Midbrain (tissue), 1 donor: ENCODE results near the gene CNOT6L.
A peak's percentile ranks its signal among the peaks of the same experiment; 100 is the strongest.

Source experiments
- DNase-seq: peaks from one replicate; lab custom pipeline; 2025; lab: John Stamatoyannopoulos, UW

The CNOT6L gene

GRCh38 chr4:77712675-77713074, 106.5 kb downstream of the CNOT6L start:
- no peak for DNase-seq

GRCh38 chr4:77711469-77711868, 107.7 kb downstream of the CNOT6L start:
- DNase-seq, result no peak

- DNase-seq, result no peak
These were observed 108.5 kb downstream of the CNOT6L start for GRCh38 chr4:77710684-77711083.

GRCh38 chr4:77710059-77710458, 109.1 kb downstream of the CNOT6L start:
- DNase-seq, result no peak

GRCh38 chr4:77706717-77707116, 112.5 kb downstream of the CNOT6L start:
- no peak for DNase-seq

- no peak for DNase-seq
These were observed 115.5 kb downstream of the CNOT6L start for GRCh38 chr4:77703666-77704065.

- no peak for DNase-seq
These were observed 118.0 kb downstream of the CNOT6L start for GRCh38 chr4:77701121-77701520.

GRCh38 chr4:77699731-77700210, 119.4 kb downstream of the CNOT6L start:
- DNase-seq, result no peak

GRCh38 chr4:77697860-77698590, 121.1 kb downstream of the CNOT6L start:
- DNase-seq, result peak; percentile 36

- no peak for DNase-seq
These were observed 123.4 kb downstream of the CNOT6L start for GRCh38 chr4:77695774-77696173.

- no peak for DNase-seq
These were observed 126.2 kb downstream of the CNOT6L start for GRCh38 chr4:77692847-77693432.

GRCh38 chr4:77681792-77682191, 137.4 kb downstream of the CNOT6L start:
- DNase-seq, result no peak

GRCh38 chr4:77676842-77677241, 142.3 kb downstream of the CNOT6L start:
- no peak for DNase-seq

GRCh38 chr4:77671051-77671450, 148.1 kb downstream of the CNOT6L start:
- no peak for DNase-seq

- DNase-seq, result no peak
These were observed 149.1 kb downstream of the CNOT6L start for GRCh38 chr4:77669946-77670590.

- DNase-seq, result no peak
These were observed 153.6 kb downstream of the CNOT6L start for GRCh38 chr4:77665381-77666069.
